C4-2B (cell line): ENCODE data around the gene IGF2.

Experiments used
- ZFX ChIP-seq: fragments of 450-650 bp; IDR thresholded peaks from 2 replicates; pipeline ENCODE4 v1.6.1; 2017
- TF ChIP-seq, protein P1 (sequence below): fragments of 450-650 bp; conservative IDR thresholded peaks from 2 replicates; pipeline ENCODE4 v1.5.1; 2017; ENCODE audit warnings: mild to moderate bottlenecking

DNA sequence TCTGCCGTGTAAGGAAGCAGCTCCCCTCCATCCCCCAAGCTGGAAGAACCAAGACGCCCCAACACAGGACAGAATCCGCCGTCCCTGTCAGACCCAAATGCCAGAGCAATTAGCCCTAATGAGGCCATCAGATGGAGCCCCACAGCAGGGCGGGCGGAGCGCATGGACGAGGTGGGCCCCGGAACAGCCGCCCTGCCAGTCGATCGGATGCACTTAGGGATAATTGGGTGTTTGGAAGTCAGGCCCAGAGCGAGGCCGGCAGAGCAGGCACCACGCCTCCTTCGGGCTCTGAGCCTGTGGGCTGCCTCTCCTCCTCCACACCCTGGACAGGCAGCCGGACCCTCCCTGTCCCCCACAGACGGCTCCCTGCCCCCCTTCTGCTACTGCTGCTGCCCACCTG lies 37.9 kb upstream of the IGF2 start:
- TF ChIP-seq, protein P1, sequence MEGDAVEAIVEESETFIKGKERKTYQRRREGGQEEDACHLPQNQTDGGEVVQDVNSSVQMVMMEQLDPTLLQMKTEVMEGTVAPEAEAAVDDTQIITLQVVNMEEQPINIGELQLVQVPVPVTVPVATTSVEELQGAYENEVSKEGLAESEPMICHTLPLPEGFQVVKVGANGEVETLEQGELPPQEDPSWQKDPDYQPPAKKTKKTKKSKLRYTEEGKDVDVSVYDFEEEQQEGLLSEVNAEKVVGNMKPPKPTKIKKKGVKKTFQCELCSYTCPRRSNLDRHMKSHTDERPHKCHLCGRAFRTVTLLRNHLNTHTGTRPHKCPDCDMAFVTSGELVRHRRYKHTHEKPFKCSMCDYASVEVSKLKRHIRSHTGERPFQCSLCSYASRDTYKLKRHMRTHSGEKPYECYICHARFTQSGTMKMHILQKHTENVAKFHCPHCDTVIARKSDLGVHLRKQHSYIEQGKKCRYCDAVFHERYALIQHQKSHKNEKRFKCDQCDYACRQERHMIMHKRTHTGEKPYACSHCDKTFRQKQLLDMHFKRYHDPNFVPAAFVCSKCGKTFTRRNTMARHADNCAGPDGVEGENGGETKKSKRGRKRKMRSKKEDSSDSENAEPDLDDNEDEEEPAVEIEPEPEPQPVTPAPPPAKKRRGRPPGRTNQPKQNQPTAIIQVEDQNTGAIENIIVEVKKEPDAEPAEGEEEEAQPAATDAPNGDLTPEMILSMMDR: no peak
- TF ChIP-seq ZFX: no peak
